Activated naive CD4-positive, alpha-beta T cell treated with Interleukin-2 at 50 U/mL for 16 hours (primary cell): Measurements from ENCODE around the gene SPIC.

Source experiments
- DNase-seq: peaks from one replicate; pipeline ENCODE4 v3.0.0-alpha.2; 2020

The SPIC gene

DNA sequence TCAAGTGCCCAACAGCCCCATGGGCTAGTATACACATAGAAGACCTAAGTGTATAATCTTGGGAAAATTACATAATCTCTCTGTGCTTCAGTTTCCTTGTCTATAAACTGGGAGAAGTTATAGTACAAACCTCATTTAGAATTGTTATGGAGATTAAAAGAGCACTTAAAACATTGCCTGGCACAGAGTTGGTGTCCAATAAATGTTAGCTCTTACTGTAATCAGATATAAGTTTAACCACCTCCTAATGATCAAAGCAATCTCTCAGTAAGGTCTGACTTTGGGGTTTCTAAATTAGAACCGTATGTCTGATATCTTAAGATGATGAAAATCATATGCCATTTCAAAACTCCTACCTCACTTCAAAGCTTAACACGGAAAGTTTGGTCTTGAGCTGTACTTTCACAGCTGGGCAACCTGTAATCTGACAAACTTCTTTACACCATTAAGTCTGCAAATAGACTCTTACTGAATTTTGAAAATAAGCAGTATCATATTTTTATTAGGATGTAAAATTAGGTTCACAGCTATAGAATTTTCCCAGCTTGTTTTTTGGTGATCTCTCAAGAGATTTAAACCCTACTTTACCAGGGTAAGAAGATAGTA is 61.0 kb downstream of the SPIC start:
- DNase-seq, result no peak
